HUDEP-2 (cell line): ENCODE data around the gene CCNO.

Experiments
- DNase-seq, 76 experiments: peaks; one replicate each; lab custom pipeline; 2025; ENCODE audit not compliant: unreplicated experiment in 76 of 76; lab: John Stamatoyannopoulos, UW

The CCNO gene, protein sequence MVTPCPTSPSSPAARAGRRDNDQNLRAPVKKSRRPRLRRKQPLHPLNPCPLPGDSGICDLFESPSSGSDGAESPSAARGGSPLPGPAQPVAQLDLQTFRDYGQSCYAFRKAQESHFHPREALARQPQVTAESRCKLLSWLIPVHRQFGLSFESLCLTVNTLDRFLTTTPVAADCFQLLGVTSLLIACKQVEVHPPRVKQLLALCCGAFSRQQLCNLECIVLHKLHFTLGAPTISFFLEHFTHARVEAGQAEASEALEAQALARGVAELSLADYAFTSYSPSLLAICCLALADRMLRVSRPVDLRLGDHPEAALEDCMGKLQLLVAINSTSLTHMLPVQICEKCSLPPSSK

DNA sequence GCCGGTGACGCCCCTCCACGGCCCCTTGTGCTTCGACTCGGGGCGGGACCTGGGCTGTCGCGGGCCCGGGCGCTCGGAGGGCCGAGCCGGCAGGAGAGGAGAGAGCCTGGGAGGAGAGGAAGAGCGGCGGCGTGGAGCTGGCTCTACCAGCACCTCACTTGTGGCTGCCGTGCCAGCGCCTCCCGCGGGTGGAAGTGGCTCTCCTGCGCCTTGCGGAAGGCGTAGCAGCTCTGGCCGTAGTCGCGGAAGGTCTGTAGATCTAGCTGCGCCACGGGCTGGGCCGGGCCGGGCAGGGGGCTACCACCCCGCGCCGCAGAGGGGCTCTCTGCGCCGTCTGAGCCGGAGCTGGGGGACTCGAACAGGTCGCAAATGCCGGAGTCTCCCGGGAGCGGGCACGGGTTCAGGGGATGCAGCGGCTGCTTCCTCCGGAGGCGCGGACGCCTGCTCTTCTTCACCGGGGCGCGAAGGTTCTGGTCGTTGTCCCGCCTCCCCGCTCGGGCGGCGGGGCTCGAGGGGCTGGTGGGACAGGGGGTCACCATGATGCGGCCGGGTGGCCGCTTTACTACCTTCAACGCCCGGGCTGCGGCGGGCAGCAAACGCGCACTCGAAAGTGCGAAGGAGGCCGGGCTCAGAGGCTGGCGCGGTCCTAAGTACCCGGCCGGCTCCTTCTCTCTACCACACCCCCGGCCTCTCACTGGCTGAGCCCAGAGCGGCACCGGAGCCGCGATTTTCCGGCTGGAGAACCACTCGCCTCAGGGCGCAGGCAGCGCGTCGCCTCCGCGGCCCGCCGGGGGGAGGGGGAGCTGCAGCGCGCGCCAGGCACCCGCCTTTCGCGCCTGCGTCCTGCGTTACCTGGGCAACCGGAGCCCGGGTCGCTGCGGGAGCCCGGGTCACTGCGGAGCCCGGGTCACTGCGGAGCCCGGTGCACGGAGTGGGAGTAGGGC, at the start of gene CCNO:
TSS of gene CCNO (minus strand) at position 624 of the 944 bp plus-strand sequence. CDS start at position 539, 85 bp downstream.
- peak in 59 of 76 experiments; percentile 5 to 69 (median 36) for DNase-seq

DNA sequence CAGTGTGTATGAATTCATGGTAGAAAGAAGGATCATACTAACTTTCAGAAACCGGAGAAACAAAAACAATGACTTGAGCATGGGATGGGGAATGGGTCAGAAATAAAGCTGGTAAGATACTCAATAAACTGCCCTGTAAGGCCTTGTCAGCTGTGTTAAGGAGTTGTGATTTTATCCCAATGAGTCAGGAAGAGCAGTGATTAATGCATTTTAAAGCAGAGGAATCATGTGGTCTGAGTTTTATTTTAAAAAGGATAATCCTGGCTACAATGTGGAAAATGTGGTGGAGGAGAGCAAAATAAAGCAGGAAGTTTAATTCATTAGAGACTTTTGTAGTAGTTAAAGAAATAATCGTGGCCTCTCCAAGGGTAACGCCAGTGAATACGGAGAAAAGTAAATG, 45.4 kb upstream of the CCNO start:
- DNase-seq: no peak

DNA sequence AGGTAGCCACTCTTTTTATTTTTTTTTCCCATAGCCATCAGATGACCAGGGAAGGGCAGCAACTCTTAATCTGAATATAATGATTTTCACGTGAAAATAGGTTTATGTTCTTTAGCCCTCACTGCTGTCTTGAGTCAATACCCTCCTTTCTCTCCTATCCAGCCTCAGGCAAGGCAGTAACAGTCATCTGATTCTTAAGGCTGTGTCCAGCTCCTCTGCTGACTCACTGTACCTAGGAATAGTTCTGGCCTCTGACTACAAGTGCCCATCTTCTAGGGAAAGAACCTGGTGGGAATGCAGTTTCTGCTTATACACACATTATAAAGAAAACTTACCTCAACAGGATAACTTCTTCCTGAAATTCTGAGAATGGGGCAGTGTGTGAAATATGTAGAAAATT, 43.4 kb upstream of the CCNO start:
- DNase-seq: no peak

DNA sequence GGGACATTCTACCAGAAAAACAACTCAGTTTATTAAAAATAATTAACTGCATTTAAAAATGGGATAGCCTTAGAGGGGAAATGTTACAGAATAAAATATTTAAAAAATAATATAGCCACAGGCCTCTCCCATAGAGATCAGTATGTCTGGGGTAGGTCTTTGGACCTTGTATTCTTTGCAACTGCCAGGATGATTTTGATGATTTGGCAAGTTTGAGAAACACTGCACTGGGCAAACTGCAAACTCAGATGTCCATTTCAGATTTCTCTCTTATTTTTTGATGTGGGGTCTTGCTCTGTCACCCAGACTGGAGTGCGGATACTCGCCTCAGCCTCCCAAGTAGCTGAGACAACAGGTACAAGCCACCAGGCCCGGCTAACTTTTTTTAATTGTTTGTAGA, 24.9 kb upstream of the CCNO start:
- DNase-seq: no peak

DNA sequence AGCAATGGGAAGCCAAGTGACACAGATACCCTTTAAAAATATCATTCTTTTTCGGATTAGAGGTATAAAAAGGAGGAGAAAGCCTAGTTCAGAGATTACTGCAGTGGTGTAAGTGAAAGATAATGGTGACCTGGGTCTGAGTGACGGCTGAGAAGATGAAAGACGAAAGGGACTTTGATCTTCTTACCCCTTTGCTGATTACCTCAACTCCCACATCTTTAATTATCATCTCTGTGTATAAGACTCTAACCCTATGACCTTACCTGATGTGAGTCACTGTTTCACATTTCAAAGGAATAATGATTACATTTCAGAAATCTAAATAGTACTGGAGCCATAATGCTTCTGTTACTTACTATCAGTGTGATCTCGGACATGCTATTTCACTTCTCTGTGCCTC, 21.4 kb upstream of the CCNO start:
- DNase-seq: no peak

DNA sequence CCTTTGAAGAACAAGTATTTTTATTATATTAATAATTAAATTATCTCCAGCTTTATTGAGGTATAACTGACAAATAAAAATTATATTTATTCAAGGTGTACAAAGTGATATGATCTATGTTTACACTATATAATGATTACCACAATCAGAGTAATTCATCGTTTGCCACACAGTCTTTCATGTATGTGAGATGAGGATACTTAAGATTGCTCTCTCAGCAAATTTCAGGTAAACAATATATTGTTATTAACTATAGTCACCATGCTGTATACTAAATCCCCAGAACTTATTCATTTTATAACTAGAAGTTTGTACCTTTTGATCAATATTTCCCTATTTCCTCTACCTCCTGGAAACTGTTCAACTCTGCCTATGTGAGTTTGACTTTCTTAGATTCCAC, 16.7 kb upstream of the CCNO start:
- no peak for DNase-seq

DNA sequence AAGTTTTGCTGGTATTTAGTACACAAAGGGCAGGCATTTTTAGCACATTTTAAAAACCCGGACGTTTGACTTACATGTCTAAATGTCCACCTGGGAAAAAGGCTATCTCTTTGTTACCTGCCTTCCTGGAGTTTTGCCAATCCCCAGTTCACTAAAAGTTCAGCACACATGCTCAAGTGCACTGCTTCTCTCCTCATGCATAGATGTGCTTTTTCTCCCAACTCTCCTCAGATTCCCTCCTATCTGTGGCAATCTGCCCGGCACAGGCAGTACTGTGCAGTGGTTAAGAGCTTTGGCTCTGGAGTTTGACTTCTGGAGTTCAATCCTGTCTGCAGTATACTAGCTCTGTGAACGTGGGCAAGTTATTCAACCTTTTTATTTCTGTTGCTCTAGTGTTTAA, 8.3 kb upstream of the CCNO start:
- no peak for DNase-seq

DNA sequence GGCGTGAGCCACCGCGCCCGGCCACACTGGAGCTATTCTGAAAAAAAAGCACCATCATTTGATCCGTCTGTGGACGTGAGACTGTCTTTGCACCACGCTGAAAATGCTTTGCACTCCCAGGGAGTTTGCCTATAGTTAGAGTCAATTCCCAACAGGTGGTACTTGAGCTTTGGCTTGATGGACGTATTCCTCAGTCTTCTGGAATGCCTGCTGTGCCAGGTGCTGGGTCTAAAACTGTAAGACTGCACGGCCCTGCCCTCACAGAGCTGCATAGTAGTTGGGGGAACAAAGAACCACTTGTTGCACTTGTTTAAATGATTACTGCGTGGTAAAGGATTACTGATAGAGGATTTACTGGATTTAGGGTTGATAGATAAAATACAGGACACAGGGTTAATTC, 3.4 kb upstream of the CCNO start:
- DNase-seq: no peak

DNA sequence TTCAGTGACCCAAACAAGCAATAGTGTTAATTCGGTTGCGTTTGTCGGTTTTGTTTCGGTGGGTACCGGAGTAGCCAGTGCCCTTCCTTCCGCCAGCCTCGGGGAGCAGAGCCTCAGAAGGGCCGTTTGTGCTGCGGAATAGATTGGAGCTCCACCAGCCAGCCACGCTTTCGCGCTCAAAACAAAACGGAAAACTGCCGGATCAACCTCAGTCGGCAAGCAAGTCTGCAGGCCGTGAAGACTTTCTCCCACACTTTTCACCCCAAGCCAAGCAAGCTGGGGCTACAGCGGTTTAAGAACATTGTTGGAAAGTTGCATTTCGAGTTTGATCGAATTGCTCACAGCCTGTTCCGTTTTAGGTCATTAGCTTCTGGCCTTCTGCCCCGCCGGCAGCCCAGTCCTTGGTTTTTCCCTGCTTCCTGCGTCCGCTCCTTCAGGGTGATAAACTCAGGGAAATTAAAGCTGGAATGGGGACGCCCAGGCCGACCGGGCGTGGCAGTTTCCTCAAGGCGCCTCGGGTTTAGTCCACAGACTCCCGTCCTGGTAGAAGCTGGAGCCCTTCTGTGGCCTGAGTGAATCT, 803 bp upstream of the CCNO start:
- no peak for DNase-seq

DNA sequence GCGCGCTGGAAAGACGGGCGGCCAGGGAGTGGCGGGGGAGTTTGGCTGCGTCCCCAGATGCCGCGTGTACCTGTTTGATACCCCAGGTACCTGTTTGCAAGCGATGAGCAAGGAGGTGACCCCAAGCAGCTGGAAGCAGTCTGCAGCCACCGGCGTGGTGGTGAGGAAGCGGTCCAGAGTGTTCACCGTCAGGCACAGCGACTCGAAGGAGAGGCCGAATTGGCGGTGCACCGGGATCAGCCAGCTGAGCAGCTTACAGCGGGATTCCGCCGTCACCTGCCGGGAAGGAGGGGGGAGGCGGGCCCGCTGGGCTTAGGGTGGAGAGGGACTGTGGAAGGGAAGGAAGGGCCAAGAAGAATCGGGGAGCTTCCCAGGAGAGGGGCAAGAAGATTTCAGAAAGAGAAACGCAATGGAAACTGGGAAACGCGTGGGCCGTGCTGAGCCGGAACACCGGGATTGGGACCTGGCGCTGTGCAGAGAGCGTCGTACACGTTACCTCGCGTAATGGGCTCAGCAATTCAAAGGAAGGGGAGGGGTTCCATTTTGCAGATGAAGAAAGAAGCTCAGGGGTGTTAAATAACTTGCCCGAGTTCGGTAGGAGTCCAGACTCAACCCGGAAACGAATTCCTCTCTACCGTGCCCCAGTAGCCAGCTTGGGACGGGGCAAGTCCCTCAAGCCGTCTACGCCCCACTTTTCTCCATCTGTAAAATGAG, 980 bp downstream of the CCNO start:
- DNase-seq: peak in 5 of 76 experiments; percentile 6 to 24 (median 14)

DNA sequence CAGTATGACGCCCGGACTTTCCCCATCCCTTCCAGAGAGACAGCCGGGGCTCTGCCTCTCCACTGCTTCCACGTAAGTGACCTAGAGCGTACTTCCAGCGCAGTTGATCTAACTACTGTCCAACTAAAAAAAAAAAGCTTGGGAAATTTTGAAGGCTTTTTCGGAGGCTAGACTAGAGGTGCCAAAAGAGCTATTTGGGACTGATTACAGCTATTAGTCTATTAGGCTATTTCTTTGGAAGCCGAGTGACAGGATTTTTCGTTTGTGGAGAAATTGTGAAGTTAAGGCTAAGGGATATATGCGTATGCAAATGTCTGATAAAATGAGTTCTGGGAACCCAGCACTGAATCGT, 1.5 kb downstream of the CCNO start:
- no peak for DNase-seq

DNA sequence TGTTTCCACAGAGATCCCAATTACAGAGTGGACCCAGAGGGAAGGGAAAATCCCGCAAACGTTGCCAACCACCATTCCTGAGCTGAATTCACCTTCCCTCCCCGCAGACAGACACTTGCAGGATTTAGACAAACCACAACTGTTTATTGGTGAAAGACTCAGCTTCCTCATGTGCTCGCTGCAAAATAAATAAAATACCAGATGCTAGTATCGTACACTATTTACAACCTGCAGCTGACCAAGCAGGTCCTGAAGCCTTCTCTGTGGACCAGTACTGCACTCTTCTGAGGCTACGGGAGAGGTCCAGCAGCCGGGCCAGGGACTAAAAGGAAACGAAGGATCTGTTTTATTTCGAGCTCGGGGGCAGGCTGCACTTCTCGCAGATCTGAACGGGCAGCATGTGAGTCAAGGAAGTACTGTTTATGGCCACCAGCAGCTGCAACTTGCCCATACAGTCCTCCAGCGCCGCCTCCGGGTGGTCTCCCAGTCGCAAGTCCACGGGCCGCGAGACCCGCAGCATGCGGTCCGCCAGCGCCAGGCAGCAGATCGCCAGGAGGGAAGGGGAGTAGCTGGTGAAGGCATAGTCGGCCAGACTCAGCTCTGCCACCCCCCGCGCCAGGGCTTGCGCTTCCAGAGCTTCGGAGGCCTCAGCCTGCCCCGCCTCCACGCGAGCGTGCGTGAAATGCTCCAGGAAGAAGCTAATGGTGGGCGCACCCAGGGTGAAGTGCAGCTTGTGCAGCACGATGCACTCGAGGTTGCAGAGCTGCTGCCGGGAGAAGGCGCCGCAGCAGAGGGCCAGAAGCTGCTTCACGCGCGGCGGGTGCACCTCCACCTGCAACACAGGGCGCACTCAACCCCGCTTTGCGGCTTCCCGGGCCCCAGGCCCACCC, 2.1 kb downstream of the CCNO start:
- peak in 1 of 76 experiments; percentile 14 for DNase-seq

DNA sequence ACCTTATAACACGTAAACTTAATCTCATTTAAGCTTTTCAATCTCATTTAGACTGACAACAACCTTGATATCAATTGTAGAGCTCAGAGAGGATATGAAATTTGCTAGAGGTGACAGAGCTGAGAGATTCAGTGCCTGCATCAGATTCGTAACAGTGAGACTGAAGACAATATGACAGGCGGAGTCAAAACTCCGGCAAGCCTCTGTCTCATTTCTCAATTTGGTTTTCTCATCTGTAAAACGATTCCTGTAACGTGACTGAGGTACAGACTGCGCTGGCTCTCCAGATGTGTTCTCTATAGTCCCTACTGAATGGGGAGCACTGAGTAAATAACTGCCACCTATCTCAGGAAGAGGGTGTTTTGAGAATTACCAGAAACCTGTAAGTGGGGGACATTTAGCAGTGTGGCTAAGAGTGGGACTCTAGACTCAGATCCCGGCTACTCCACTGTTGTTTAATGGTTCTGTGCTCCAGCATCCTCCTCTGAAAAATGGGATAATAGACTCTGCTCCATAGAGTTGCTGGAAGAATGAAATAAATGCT, 3.2 kb downstream of the CCNO start:
- no peak for DNase-seq

DNA sequence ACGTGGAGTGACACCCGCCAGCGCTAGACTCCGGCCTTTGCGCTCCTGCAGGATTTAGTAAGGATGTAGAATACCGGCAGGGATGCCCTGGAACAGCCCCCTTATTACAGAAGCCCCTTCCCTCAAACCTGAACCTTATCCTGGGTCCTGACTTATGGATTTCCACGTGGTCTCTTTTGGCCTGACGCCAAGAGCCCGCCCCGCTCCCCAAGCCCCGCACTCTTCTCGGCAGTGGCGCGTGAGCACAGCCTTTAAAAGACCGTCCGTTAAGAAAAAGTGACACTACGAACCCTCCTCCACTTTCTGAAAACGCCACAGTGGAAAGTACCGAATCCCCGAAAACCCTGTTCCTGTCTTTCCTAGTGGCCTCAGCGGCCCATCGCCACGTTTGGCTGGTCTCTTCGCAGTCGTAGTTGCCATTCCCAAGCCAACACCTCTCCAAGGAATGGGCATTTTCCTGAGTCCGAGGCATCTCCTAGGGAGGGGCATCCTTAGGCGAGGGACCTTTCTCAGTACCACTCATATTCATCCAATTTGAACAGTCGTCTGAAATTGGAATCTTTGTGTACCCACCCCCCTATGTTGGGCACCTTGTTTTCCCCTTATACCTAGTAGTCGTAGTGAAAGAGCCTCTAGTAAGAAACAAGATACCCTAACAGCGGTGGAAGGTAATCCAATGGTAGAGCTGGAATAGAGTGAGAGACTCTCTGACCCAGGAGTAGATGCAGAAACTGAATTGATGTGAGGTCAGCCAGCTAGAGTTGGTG, 5.6 kb downstream of the CCNO start:
- peak in 1 of 76 experiments; percentile 5 for DNase-seq

DNA sequence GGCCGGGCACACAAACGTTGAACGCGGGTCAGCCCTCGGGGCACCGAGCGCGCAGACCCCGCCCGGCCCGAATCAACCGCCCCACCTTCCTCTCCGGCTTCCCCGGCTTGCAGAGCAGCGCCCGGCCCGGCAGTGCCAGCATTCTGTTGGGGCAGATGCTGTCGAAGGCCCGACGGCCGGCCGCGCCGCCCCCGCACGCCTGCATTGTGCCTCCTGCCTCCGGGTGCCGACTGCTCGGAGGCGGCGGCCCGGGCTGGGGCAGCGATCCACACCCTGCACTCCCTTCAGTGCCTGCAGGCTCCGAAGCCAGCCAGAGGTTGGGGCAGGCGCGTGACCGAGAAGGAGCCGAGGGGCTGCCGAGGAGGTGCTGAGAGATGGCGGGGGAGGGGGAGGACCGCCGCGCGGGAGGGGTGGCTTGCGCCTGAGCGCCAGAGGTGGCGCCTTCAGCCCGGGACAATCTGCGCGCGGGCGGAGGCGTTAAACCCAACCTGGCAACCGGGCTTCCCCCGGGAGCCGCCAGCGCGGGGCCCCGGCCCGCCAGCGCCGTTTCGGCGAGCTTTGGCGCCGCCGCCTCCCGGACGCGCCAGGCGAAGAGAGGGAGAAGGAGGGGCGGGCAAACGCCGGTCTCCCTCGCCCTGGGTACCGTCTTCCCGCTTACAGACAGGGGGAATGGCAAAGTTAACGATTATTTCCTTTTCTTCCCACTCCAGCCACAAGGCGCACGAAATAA, 6.3 kb downstream of the CCNO start, which contains the start of gene MCIDAS:
TSS of gene MCIDAS (minus strand) at position 382 of the 730 bp plus-strand sequence. CDS start at position 205, 177 bp downstream.
- DNase-seq: peak in 45 of 76 experiments; percentile 3 to 65 (median 29)

DNA sequence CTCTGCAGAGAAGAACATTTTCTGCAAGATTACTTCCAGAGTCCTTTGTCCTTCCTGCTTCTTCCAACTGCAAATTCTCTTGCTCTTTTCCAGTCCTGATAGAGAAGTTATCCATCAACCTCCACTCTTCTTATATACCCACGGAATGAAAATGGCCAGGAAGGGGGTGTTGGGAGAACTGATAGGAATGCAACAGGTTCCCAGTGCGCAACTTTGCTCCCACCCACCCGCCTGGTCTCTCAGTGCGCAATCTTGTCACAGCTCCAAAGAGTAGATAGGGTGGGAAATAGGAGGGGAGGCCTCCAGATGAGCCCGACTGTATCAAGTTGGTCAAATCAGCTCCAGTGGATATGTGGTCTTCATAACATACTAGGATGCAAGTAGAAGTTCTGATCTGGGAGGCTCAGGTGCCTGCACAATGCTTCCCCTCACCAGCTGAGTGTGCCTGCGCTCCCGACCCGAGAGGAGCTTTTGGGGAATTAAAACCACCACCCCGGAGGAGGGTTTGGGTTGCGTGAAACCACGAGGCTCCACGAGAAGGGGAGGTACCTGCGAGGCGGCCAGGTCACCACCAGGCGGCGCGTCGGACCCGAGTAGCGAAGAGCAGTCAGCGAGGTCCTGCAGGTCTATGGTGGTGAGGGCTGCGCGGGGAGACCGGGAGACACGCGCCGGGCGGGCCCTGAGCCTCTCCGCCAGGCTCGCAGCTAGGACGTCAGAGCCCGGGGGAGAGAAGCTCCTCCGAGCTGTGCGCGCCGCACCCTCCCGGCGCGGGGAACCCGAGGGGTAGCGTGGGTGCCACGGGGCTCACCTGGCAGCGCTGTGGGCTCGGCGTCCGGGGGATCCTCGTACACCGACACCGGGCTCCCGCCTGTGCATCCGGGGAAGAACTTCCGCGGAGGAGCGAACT, 7.1 kb downstream of the CCNO start:
- peak in 64 of 76 experiments; percentile 1 to 74 (median 47) for DNase-seq

DNA sequence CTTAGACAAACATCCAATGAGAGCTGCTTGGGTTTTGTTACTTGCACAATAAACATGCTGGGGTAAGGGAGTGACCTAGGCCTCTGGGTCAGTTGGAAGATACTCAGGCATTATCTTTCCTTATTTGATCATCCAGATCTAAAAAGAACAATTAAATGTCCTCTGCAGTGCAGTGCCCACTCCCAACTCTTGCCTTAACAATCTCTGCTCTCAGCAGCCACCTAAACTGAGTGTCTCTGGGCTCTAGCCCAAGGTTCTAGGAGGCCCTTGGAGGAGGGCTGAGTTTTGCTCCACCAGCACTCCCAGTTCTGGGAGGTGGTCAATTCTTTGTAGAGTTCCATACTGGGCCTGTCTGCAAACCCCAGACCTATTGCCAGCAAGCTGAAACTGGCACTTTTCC, 8.1 kb downstream of the CCNO start:
- no peak for DNase-seq
